ENCODE results near the gene OR2M2. TPM values are rescaled to one million over a fixed set of nuclear protein-coding genes. Genes with fewer than 3 reads are reported as not detected.

The OR2M2 gene, protein sequence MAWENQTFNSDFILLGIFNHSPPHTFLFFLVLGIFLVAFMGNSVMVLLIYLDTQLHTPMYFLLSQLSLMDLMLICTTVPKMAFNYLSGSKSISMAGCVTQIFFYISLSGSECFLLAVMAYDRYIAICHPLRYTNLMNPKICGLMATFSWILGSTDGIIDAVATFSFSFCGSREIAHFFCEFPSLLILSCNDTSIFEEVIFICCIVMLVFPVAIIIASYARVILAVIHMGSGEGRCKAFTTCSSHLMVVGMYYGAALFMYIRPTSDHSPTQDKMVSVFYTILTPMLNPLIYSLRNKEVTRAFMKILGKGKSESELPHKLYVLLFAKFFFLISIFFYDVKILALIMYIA
- not detected for total RNA-seq

DNA sequence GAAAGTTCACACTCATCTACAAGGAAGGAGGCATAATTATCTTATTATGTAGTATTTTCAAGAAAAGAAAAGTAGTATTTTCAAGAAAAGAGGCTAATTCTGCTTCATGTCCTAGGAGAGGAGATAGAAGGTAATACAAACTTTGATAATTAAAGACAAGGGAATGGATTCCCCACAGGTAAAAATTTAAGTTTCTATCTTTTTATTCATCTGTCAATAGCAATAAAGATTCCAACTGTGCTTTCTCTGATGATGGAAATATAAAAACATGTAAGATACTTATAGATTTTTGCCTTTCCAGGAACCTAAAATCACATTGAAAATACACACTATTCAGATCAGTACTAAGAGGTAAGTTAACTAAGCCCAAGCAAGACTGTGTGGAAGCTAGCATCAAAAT is at the start of gene OR2M2:
OR2M2 (plus strand) TSS at position 301 of the 400 bp plus-strand sequence. CDS start 5,165 bp downstream, outside the sequence.
- TF ChIP-seq POLR2A (IDR thresholded peaks at IDR 0.05) (no peak), EP300 (IDR thresholded peaks at IDR 0.05; ENCODE audit: low read depth) (no peak), POLR2AphosphoS5 (IDR thresholded peaks at IDR 0.05) (no peak)
- TF ChIP-seq, protein P1, sequence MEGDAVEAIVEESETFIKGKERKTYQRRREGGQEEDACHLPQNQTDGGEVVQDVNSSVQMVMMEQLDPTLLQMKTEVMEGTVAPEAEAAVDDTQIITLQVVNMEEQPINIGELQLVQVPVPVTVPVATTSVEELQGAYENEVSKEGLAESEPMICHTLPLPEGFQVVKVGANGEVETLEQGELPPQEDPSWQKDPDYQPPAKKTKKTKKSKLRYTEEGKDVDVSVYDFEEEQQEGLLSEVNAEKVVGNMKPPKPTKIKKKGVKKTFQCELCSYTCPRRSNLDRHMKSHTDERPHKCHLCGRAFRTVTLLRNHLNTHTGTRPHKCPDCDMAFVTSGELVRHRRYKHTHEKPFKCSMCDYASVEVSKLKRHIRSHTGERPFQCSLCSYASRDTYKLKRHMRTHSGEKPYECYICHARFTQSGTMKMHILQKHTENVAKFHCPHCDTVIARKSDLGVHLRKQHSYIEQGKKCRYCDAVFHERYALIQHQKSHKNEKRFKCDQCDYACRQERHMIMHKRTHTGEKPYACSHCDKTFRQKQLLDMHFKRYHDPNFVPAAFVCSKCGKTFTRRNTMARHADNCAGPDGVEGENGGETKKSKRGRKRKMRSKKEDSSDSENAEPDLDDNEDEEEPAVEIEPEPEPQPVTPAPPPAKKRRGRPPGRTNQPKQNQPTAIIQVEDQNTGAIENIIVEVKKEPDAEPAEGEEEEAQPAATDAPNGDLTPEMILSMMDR (IDR thresholded peaks at IDR 0.05), result no peak
- H3K9me3 ChIP-seq, result no peaks in the 10 kb centered on the region
- no peaks in the 10 kb centered on the region for H3K27me3 ChIP-seq
- H3K4me3 ChIP-seq, result no peak within 1 kb of the TSS
- intact Hi-C loops (cut with DNase I; ENCODE audit: low total_unique reads), result no loop called here
- no peaks in the 10 kb centered on the region for H3K4me1 ChIP-seq
- no peak within 1 kb of the TSS for H3K27ac ChIP-seq
- in situ Hi-C loops (cut with MboI; ENCODE audit: low pct_ligation_motif_present in 1 of 4, low pct_unique_long_range_greater_than_20kb in 1 of 4, low sequenced_read_pairs in 3 of 4), result no loop called here
- no peaks in the 10 kb centered on the region for H3K36me3 ChIP-seq
- DNase-seq, result no peak

DNA sequence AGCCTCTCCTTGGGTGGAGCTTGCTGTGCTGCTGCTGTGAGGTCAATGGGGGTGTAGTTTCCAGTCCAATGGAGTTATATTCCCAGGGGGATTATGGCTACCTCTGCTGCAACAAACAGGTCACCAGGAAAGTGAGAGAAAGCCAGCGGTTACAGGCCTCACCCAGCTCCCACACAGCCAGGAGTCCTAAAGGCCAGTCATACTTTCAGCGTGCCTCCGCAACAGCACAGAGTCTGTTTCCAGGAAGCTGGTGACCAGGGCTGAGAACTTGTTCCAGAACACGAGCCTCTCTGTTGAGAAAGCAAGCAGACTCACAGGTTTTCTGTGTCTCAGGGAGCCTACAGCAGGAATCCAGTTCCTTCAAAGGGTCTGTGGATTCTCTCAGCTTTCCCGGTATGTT is 47.0 kb upstream of the OR2M2 start:
- in situ Hi-C loops (cut with MboI; ENCODE audit: low pct_ligation_motif_present in 1 of 4, low pct_unique_long_range_greater_than_20kb in 1 of 4, low sequenced_read_pairs in 3 of 4) (no loop called here), intact Hi-C loops (cut with DNase I; ENCODE audit: low total_unique reads) (no loop called here)
- 84% methylated on average over 5 of the region's 5 CpGs; no CpG with 5 or more reads in 1 of the 2 donors for WGBS, 2 donors (ENCODE audit: low coverage in 1 of 2)
- Histone ChIP-seq H3K27me3 (no peaks in the 10 kb centered on the region), H3K4me1 (no peaks in the 10 kb centered on the region), H3K4me3 (no peak overlapping the region), H3K27ac (no peak overlapping the region), H3K9me3 (peaks cover 2 to 12% of the 10 kb centered on the region in 2 donors), H3K36me3 (no peaks in the 10 kb centered on the region)
- DNase-seq, result no peak
- TF ChIP-seq, protein P1 (IDR thresholded peaks at IDR 0.05), result no peak
- TF ChIP-seq POLR2A (IDR thresholded peaks at IDR 0.05), result no peak
- TF ChIP-seq EP300 (IDR thresholded peaks at IDR 0.05; ENCODE audit: low read depth), result no peak
- TF ChIP-seq POLR2AphosphoS5 (IDR thresholded peaks at IDR 0.05), result no peak

DNA sequence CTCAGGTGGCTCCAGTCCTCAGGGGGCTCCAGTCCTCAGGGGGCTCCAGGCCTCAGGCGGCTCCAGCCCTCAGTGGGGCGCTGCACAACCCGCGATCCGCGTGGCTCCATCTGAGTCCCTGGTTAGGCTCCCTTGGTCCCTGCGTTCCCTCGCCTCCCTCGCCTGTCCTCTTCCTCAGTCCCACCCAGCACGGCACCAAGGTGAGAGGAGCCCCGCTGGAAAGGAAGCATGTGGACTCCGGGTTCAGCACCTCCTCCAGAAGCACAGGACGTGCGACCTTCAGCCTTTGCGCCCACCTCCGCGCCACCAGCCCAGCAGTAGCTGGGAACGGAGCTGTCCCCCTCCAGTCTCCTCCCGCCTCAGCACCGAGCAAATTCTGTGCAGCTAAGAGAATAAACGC is 37.8 kb upstream of the OR2M2 start:
- no peaks in the 10 kb centered on the region for H3K4me1 ChIP-seq
- H3K27me3 ChIP-seq, result no peaks in the 10 kb centered on the region
- DNase-seq, result no peak
- intact Hi-C loops (cut with DNase I; ENCODE audit: low total_unique reads), result no loop called here
- peaks cover 0 to 5% of the 10 kb centered on the region in 2 donors for H3K9me3 ChIP-seq
- no peak overlapping the region for H3K27ac ChIP-seq
- 73 to 87% methylated on average over 3 to 21 of the region's 21 CpGs for WGBS, 2 donors (ENCODE audit: low coverage in 1 of 2)
- in situ Hi-C loops (cut with MboI; ENCODE audit: low pct_ligation_motif_present in 1 of 4, low pct_unique_long_range_greater_than_20kb in 1 of 4, low sequenced_read_pairs in 3 of 4), result no loop called here
- H3K4me3 ChIP-seq, result no peak overlapping the region
- H3K36me3 ChIP-seq, result no peaks in the 10 kb centered on the region
- TF ChIP-seq POLR2A (IDR thresholded peaks at IDR 0.05) (no peak), POLR2AphosphoS5 (IDR thresholded peaks at IDR 0.05) (no peak), EP300 (IDR thresholded peaks at IDR 0.05; ENCODE audit: low read depth) (no peak)
- TF ChIP-seq, protein P1 (IDR thresholded peaks at IDR 0.05), result no peak

DNA sequence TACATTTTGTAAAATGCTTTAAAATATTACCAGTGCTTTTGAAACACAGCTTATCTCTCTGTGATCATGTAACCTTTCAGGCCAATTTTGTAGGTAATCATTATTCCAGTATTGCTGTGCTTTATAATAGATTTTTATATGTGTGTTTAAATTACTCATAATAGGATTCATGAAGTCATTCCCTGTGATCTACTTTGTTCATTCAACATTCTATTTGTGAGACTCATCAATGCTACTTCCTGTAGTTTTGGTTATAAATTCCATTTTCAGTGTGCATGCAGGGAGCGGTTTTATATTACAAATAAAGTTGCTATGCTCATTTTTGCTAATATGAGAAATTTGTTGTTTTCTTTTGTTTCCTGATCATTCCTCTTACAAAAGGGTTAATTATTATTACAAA is 33.8 kb upstream of the OR2M2 start:
- TF ChIP-seq POLR2A (IDR thresholded peaks at IDR 0.05) (no peak), POLR2AphosphoS5 (IDR thresholded peaks at IDR 0.05) (no peak), EP300 (IDR thresholded peaks at IDR 0.05; ENCODE audit: low read depth) (no peak)
- TF ChIP-seq, protein P1 (IDR thresholded peaks at IDR 0.05), result no peak
- H3K27ac ChIP-seq, result no peak overlapping the region
- no peaks in the 10 kb centered on the region for H3K27me3 ChIP-seq
- no peaks in the 10 kb centered on the region for H3K4me1 ChIP-seq
- no peak overlapping the region for H3K4me3 ChIP-seq
- 63 to 88% methylated on average over 1 of the region's 1 CpG for WGBS, 2 donors (ENCODE audit: low coverage in 1 of 2)
- in situ Hi-C loops (cut with MboI; ENCODE audit: low pct_ligation_motif_present in 1 of 4, low pct_unique_long_range_greater_than_20kb in 1 of 4, low sequenced_read_pairs in 3 of 4), result no loop called here
- no peaks in the 10 kb centered on the region for H3K9me3 ChIP-seq
- DNase-seq, result no peak
- no peaks in the 10 kb centered on the region for H3K36me3 ChIP-seq
- intact Hi-C loops (cut with DNase I; ENCODE audit: low total_unique reads), result no loop called here

Measured in transverse colon (tissue), 4 donors.